Measurements from ENCODE around the gene DCST1. TPM values are rescaled to one million over a fixed set of nuclear protein-coding genes. Genes with fewer than 3 reads are reported as not detected.

The DCST1 gene
- total RNA-seq, 1 experiment from 2014 or later = 0.15 TPM

DNA sequence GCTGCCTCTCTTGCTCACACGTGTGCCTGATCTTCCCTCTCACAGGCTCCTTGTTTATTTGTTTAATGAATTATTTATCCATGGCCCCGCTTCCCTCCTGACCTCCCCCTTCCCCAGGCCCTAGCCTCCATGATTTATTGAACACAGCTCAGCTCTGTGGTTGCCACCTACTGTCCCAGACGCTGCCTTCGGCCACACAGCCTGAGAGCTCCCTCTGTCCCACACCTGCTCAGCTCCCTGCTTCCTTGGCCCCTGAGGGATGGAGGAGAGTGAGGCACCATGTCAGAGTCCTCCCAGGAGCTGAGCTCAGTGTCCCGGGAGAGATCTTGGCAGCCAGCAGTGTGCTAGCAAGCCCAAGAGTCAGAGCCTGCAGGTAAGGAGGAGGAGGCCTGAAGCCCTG lies 41.9 kb downstream of the DCST1 start (continued):
- TF ChIP-seq, protein P1, sequence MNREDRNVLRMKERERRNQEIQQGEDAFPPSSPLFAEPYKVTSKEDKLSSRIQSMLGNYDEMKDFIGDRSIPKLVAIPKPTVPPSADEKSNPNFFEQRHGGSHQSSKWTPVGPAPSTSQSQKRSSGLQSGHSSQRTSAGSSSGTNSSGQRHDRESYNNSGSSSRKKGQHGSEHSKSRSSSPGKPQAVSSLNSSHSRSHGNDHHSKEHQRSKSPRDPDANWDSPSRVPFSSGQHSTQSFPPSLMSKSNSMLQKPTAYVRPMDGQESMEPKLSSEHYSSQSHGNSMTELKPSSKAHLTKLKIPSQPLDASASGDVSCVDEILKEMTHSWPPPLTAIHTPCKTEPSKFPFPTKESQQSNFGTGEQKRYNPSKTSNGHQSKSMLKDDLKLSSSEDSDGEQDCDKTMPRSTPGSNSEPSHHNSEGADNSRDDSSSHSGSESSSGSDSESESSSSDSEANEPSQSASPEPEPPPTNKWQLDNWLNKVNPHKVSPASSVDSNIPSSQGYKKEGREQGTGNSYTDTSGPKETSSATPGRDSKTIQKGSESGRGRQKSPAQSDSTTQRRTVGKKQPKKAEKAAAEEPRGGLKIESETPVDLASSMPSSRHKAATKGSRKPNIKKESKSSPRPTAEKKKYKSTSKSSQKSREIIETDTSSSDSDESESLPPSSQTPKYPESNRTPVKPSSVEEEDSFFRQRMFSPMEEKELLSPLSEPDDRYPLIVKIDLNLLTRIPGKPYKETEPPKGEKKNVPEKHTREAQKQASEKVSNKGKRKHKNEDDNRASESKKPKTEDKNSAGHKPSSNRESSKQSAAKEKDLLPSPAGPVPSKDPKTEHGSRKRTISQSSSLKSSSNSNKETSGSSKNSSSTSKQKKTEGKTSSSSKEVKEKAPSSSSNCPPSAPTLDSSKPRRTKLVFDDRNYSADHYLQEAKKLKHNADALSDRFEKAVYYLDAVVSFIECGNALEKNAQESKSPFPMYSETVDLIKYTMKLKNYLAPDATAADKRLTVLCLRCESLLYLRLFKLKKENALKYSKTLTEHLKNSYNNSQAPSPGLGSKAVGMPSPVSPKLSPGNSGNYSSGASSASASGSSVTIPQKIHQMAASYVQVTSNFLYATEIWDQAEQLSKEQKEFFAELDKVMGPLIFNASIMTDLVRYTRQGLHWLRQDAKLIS (CRISPR knock-in tag; IDR thresholded peaks at IDR 0.05; ENCODE audit: borderline replicate concordance) = no peak
- TF ChIP-seq ZBTB21 (CRISPR knock-in tag; IDR thresholded peaks at IDR 0.05; ENCODE audit: borderline replicate concordance) (no peak), JUN (CRISPR knock-in tag; IDR thresholded peaks at IDR 0.05) (no peak), ZNF281 (CRISPR knock-in tag; IDR thresholded peaks at IDR 0.05) (no peak), MLX (CRISPR knock-in tag; IDR thresholded peaks at IDR 0.05) (no peak), E2F1 (CRISPR knock-in tag; IDR thresholded peaks at IDR 0.05) (no peak), FOXP1 (CRISPR knock-in tag; IDR thresholded peaks at IDR 0.05; ENCODE audit: borderline replicate concordance) (no peak), ESRRA (CRISPR knock-in tag; IDR thresholded peaks at IDR 0.05; ENCODE audit: borderline replicate concordance) (no peak), MXD4 (CRISPR knock-in tag; IDR thresholded peaks at IDR 0.05; ENCODE audit: borderline replicate concordance) (no peak), ZNF416 (CRISPR knock-in tag; IDR thresholded peaks at IDR 0.05) (no peak), SMAD4 (CRISPR knock-in tag; IDR thresholded peaks at IDR 0.05) (no peak)
- TF ChIP-seq, protein P2, sequence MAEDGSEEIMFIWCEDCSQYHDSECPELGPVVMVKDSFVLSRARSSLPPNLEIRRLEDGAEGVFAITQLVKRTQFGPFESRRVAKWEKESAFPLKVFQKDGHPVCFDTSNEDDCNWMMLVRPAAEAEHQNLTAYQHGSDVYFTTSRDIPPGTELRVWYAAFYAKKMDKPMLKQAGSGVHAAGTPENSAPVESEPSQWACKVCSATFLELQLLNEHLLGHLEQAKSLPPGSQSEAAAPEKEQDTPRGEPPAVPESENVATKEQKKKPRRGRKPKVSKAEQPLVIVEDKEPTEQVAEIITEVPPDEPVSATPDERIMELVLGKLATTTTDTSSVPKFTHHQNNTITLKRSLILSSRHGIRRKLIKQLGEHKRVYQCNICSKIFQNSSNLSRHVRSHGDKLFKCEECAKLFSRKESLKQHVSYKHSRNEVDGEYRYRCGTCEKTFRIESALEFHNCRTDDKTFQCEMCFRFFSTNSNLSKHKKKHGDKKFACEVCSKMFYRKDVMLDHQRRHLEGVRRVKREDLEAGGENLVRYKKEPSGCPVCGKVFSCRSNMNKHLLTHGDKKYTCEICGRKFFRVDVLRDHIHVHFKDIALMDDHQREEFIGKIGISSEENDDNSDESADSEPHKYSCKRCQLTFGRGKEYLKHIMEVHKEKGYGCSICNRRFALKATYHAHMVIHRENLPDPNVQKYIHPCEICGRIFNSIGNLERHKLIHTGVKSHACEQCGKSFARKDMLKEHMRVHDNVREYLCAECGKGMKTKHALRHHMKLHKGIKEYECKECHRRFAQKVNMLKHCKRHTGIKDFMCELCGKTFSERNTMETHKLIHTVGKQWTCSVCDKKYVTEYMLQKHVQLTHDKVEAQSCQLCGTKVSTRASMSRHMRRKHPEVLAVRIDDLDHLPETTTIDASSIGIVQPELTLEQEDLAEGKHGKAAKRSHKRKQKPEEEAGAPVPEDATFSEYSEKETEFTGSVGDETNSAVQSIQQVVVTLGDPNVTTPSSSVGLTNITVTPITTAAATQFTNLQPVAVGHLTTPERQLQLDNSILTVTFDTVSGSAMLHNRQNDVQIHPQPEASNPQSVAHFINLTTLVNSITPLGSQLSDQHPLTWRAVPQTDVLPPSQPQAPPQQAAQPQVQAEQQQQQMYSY (CRISPR knock-in tag; IDR thresholded peaks at IDR 0.05) = no peak
- TF ChIP-seq, protein P3, sequence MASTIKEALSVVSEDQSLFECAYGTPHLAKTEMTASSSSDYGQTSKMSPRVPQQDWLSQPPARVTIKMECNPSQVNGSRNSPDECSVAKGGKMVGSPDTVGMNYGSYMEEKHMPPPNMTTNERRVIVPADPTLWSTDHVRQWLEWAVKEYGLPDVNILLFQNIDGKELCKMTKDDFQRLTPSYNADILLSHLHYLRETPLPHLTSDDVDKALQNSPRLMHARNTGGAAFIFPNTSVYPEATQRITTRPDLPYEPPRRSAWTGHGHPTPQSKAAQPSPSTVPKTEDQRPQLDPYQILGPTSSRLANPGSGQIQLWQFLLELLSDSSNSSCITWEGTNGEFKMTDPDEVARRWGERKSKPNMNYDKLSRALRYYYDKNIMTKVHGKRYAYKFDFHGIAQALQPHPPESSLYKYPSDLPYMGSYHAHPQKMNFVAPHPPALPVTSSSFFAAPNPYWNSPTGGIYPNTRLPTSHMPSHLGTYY (CRISPR knock-in tag; IDR thresholded peaks at IDR 0.05) = no peak
- TF ChIP-seq, protein P4, sequence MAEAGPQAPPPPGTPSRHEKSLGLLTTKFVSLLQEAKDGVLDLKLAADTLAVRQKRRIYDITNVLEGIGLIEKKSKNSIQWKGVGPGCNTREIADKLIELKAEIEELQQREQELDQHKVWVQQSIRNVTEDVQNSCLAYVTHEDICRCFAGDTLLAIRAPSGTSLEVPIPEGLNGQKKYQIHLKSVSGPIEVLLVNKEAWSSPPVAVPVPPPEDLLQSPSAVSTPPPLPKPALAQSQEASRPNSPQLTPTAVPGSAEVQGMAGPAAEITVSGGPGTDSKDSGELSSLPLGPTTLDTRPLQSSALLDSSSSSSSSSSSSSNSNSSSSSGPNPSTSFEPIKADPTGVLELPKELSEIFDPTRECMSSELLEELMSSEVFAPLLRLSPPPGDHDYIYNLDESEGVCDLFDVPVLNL (CRISPR knock-in tag; IDR thresholded peaks at IDR 0.05; ENCODE audit: borderline replicate concordance, low read depth) = no peak
